Liver (tissue), 3 donors: ENCODE measurements around the gene ADAMTS16.

Source experiments
- ATF3 ChIP-seq: IDR thresholded peaks from 2 replicates; pipeline ENCODE4 v1.6.1; 2016; ENCODE audit warnings: antibody characterized with exemption
- FOXA1 ChIP-seq: IDR thresholded peaks from 2 replicates; pipeline ENCODE4 v1.6.1; 2016; ENCODE audit warnings: antibody characterized with exemption
- RAD21 ChIP-seq, 2 donors: IDR thresholded peaks; 2 replicates each; pipeline ENCODE4 v1.6.1; 2016; ENCODE audit warnings: antibody characterized with exemption in 2 of 2, mild to moderate bottlenecking in 2 of 2
- SP1 ChIP-seq: IDR thresholded peaks from 2 replicates; pipeline ENCODE4 v1.6.1; 2018; ENCODE audit warnings: antibody characterized with exemption, mild to moderate bottlenecking
- TF ChIP-seq, protein P1 (sequence below): fragments of 150-350 bp; IDR thresholded peaks from 2 replicates; pipeline ENCODE4 v1.5.1; 2017; ENCODE audit warnings: improper control_type of control experiment, low read depth, low read length; ENCODE audit not compliant: missing input control
- donor health status: healthy.
- donor health status: healthy.

DNA sequence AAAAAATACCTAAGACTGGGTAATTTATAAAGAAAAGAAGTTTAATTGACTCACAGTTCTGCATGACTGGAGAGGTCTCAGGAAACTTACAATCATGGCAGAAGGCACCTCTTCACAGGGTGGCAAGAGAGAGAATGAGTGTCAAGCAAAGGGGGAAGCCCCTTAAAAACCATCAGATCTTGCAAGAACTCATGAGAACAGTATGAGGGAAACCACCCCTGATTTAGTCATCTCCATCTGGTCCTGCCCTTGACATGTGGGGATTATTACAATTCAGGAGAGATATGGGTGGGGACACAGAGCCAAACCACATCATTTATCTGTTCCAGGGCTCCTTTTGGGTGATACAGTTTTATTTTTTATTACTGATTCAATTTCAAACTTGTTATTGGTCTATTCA, 23.2 kb upstream of the ADAMTS16 start:
- TF ChIP-seq, protein P1, sequence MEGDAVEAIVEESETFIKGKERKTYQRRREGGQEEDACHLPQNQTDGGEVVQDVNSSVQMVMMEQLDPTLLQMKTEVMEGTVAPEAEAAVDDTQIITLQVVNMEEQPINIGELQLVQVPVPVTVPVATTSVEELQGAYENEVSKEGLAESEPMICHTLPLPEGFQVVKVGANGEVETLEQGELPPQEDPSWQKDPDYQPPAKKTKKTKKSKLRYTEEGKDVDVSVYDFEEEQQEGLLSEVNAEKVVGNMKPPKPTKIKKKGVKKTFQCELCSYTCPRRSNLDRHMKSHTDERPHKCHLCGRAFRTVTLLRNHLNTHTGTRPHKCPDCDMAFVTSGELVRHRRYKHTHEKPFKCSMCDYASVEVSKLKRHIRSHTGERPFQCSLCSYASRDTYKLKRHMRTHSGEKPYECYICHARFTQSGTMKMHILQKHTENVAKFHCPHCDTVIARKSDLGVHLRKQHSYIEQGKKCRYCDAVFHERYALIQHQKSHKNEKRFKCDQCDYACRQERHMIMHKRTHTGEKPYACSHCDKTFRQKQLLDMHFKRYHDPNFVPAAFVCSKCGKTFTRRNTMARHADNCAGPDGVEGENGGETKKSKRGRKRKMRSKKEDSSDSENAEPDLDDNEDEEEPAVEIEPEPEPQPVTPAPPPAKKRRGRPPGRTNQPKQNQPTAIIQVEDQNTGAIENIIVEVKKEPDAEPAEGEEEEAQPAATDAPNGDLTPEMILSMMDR, result no peak
- no peak for TF ChIP-seq RAD21 (IDR thresholded peaks at IDR 0.05)
- TF ChIP-seq FOXA1, result no peak
- TF ChIP-seq SP1, result no peak
- TF ChIP-seq ATF3, result no peak
